Activated T-cell treated with anti-CD3 and anti-CD28 coated beads, Interleukin-2, amount 50 U/mL, for 48 hours (primary cell): ENCODE data around the gene SUSD1.

ENCODE experiments used
- DNase-seq, 2 experiments: peaks; one replicate each; pipeline ENCODE4 v3.0.0-alpha.2; 2020

SUSD1 gene

DNA sequence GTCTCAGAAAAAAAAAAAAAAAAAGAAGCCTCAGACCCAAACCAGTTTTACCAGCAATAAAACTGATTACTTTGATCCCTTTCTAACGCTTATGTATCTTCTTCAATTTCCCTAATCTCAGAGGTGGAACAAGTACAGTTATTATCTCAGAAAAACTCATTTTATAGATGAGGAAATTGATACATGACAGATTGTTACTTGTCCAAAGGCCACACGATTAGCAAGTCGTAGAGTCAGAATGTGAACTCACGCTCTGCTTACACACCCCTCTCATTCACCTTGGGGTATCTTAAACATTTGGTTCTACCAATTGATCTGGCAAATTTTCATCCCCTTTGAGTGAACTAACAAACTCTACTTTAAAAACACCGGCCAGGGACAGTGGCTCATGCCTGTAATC lies 110.2 kb downstream of the SUSD1 start:
- DNase-seq = no peak

DNA sequence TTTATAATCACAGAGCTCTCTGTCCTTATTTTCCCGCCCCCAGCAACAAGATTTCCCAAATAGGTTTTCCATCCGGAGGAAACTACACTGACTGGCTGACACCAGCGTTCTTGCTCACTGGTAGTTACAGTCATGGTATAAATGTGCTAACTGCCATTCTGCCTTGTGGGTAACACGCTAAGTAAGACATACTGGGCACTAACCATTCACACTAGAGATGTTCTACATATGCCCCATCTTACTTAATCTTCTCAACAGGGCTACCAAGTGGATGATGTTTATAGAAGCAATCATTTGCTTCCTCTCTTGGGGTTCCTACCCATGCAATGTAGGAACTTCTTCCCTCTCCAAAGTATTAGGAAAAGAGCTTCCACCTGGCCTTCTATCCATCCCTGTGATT lies 111.5 kb downstream of the SUSD1 start:
- no peak for DNase-seq

DNA sequence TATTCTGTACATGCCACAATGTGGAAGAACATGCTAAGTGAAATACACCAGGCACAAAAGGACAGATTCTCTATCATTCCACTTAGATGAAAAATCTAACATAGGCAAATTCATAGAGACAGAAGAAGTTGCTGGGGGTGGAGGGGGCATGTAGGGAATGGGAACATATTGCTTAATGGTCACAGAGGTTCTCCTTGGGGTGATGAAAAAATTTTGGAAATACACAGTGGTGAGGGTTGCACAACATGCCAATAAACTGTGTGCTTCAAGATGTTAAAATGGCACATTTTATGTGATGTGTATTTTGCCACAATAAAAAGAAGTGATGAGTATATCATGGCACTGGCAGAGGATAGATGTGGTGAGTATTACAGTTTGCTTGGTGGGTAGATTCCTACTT lies 111.9 kb downstream of the SUSD1 start:
- no peak for DNase-seq

DNA sequence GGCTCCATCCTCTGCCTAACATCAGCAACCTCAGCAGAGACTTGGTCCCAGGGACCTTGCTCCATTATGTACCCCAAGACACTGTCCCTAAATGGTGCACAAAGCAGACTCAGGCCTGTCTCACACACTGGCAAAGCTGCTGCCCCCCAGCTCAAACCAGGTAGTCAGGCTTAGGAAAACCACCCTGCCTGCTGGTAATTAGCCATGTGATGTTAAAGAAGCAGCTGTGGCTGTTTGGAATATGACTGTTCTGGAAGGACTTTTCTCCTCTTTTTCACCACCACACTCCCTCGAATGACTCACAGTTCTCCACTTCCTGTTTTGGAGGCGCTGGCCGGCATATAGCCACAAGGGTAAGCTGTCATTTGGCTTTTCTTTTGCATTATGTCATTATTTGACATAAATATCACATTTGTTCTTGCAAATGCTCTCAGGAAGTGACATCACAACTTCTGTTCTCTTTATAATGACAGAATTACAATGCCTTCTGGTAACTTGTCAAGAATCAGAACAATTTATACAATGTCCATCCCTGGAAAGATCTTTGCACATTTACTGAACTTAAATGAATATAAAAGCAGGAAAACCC lies 113.9 kb downstream of the SUSD1 start:
- peak; percentile 48 to 53 for DNase-seq

GRCh38 chr9:112059966-112060320 lies 115.2 kb downstream of the SUSD1 start:
- no peak for DNase-seq

DNA sequence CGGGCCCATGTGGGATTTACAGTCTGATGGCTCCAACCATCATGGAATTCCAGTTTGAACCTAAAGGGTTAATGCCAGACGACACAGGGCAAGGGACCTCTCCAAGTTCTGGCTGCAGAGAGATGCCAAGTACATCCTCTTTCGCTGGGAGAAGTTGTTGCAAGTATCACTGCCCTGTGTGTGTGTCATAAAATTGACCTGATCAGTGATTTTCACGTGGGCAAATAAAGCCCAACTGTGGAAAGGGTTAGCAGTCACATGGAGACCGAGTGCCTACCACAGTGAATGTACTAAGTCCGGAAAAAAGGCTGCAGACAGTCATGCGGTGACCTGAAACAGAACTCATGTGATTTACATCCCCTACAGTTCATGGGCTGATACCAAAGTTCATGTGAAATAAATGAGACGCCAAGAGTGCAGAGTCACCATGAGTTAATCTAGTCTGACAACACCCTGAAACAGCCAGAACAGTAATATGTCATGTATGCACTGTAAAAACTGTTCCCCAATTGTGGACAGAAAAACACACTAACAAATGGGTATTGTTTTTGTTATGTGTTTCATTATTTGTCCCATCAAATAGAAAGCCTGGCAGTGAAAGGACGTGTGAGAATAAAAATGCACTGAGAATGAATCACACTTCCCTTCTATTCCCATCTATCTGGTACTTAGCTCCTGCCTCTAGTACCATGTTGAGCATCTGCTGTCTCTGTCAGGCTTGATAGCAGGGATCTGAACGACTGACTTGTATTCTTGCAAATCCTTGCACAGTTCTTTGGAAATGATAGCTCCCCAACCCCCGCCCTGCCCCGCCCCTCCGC lies 115.7 kb downstream of the SUSD1 start:
- peak in 1 of 2 experiments; percentile 14 for DNase-seq

DNA sequence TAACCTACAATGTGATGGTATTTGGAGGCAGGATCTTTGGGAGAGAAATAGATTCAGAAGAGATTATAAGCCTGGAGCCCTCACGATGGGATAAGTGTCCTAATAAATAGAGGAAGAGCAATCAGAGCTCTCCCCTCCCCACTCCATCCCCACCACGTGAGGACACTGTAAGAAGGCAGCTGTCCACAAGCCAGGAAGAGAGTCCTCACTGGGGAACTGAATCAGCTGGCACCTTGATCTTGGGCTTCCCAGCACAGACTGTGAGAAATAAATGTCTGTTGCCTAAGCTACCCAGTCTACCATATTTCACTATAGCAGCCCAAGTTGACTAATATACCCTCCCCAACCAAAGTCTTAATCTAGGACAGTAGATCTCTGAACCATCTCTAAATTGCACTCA lies 118.1 kb downstream of the SUSD1 start:
- peak in 1 of 2 experiments; percentile 3 for DNase-seq

DNA sequence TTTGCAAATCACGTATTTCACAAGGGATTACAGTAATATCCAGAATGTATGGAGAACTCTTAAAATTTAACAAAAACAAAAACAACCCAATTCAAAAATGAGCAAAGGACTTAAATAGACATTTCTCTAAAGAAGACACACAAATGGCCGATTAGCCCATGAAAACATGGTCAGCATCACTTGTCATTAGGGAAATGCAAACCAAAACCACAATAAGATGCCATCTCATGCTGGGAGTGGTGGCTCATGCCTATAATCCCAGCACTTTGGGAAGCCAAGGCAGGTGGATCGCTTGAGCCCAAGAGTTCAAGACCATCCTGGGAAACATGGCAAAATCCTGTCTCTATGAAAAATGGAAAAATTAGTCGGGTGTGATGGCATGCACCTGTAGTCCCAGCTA lies 120.2 kb downstream of the SUSD1 start:
- DNase-seq = no peak

DNA sequence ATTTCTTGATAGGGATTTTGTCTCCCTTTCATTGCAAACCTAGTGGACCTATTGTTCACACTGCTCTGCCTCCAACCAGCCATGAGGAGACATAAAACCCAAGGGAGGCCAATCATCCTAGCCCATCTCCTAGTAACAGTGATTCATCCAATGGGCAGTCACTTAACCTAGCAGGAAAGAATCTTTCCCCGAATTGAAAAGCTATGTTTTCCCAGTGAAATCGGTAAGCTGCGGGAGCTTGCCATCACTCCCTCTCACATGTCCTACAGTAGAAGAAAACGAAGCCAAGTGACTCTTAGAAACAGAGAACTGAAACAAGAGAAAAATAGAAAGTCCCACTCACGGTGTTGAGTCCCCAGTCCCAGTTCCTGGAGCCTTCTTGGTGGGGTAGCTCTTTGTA lies 123.3 kb downstream of the SUSD1 start:
- no peak for DNase-seq

DNA sequence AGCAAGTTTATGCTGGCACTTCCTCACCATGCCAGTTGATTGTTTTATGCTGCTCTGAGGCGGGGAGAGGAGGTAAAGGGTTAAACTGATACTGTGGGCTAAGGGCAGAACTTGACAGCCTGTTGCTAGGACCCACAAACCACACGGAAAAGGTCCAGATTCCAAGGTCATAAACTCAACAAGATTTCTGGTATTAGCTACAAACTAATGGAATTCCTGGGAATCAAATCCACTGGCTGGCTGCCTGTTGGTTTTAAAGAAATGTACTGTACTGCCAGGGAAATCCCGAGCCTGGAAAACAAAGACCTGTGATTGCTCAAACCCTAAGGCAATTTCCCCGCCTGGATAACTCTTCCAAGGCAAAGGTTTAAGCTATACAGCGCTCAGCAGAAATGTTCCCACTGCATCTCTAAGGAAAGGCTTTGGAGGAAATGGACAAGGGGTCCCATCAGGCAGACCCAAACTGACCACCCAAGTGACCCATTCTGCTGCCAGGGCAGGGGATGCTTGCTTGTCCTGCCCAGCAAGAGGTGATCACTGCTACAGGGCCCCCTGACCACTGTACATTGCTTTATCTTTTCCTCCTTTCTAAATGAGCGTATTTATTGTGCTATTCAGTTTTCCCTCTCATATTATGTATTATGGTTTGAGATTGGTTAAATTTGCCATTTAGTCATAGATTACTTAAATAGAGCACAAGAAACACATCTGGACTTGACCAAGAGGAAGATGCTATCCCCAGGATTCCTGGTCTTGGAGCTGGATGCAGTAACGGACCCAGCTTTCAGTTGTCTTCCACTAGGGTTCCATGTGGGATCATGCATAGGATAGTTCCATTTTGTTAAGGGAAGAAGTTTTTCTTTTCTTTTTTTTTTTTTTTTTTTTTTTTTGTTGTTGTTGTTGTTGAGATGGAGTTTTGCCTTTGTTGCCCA lies 124.3 kb downstream of the SUSD1 start:
- DNase-seq = no peak

- DNase-seq = no peak
These were observed 125.1 kb downstream of the SUSD1 start for GRCh38 chr9:112049811-112050516.

DNA sequence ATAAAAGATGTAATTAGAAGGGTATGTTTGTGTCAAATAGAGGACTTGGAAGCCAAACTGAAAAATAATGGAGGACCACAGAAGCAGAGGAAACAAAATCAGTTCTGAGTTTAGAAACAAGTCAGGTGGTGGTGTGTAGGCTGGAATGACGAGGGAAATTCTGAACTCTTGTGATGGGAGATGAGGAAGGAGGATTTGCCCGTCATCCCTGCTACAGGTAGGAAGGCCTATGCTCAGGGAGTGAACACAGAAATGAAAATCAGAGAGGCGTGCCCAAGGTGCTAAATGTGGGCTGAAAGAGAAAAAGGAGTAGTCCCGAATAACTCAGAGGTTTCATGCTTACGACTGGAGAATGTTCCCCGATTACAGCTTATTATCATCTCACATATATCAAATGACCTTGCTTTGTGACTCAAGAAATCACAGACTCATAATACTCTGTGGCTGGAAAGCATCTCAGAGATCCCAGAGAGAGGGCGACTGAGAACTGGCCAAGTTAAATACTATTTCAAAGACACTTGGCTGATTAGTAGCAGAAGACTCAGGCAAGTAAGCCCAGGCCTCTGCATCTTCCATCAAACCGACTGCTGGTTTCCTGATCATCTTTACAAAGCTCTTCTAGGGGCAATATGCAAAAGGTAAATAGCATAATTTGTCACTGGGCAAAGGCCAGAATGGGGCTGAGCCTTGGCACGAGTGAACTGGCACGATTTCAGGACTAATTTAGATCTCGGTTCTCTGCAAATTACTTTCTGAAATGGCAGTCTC lies 126.0 kb downstream of the SUSD1 start:
- no peak for DNase-seq

DNA sequence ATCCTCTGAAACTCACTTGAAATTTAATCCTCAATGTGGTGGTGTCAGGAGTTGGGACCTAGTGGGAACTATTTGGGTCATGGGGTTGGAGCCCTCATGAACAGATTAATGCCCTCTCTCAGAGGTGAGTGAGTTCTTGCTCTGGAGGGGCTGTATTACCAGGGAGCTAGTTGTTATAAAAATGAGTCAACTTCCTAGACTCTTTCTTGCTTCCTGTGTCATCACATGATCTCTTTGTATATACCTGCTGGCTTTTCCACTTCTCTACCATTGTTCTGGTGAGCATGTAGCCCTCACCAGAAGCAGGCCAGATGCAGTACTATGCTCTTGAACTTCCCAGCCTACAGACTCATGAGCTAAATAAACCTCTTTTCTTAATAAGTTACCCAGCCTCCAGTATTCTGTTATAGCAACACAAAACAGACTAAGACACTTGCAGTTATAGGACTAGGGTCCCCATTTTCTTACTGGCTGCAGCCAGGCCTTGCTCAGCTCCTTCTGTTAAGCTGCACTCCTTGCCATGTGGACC lies 127.5 kb downstream of the SUSD1 start:
- DNase-seq = no peak

- no peak for DNase-seq
These were observed 128.9 kb downstream of the SUSD1 start for GRCh38 chr9:112046181-112046580.

DNA sequence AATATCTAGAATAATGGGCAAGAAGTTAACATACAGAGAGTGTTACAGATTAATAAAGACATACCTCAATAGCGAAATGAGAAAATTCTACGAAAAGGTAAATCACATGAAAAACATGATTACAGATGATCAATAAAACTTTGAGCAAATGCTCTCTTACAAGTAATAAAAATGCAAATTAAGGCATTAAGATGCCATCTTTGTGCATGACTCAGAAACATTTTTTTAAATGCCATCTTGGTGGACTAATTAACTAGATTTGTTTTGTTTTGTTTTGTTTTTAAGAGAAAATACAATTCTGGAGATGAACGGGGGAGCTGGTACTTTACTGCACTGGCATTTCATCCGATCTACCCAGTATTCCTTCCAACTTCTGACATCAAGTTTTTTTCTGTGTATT lies 130.2 kb downstream of the SUSD1 start:
- no peak for DNase-seq

GRCh38 chr9:112044186-112044585 lies 130.9 kb downstream of the SUSD1 start:
- no peak for DNase-seq

DNA sequence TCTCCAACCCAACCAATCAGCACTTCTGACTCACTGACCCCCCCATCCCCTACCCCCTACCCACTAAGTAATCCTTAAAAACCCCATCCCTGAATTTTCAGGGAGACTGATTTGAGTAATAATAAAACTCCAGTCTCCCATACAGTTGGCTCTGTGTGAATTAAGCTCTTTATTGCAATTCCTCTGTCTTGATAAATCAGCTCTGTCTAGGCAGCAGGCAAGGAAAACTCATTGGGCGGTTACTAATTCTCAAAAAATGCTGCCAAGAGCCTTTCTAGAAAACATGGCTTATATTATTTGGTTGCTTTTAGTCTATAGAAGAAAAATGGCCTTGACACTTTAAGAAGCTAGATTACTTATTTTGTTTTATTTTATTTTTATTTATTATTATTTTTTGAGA lies 131.7 kb downstream of the SUSD1 start:
- DNase-seq = no peak

- no peak for DNase-seq
These were observed 132.3 kb downstream of the SUSD1 start for GRCh38 chr9:112042769-112043168.

- no peak for DNase-seq
These were observed 132.9 kb downstream of the SUSD1 start for GRCh38 chr9:112042244-112042638.

- no peak for DNase-seq
These were observed 133.4 kb downstream of the SUSD1 start for GRCh38 chr9:112041536-112042243.

DNA sequence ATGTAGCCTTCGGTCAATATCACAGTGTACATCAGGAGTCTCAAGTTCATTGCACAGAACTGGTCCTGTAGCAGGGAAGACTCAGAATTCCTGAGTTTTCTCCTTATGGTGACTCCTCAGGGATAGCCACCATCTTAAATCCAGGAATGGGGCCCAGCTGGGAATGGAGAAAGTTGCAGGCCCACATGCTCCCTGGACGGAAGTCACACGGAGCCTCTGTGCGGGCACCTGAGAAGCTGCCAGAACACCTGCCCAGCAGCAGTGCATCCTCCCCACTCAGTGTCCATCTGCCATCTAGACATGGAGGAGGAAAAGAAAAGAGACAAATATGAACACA lies 133.9 kb downstream of the SUSD1 start:
- DNase-seq = no peak
